AG04450 (cell line): ENCODE data around the gene GNPNAT1. TPM values are rescaled to one million over a fixed set of nuclear protein-coding genes. Genes with fewer than 3 reads are reported as not detected.

Source experiments
- CTCF ChIA-PET: fragments of 300-600, 350-600 bp; formaldehyde crosslinking; extraction: SDS; loops from one replicate; lab custom pipeline; 2022; ENCODE audit warnings: antibody characterized with exemption, inconsistent platforms; lab: Charles Lee
- POLR2A ChIA-PET: fragments of 350-600 bp; formaldehyde crosslinking; extraction: SDS; loops from one replicate; lab custom pipeline; 2021; ENCODE audit warnings: antibody characterized with exemption, inconsistent platforms; lab: Yijun Ruan, JAX
- DNase-seq: peaks from one replicate; pipeline ENCODE4 v3.0.0-alpha.2; 2011; ENCODE audit warnings: low read depth, low spot score
- H3K27ac ChIP-seq: one replicate; pipeline ENCODE4 v1.5.1; 2012; ENCODE audit warnings: low read depth, low read length, control low read depth
- H3K27me3 ChIP-seq: one replicate; pipeline ENCODE4 v1.6.0; 2012; ENCODE audit warnings: low read length; ENCODE audit not compliant: control insufficient read depth, insufficient read depth
- H3K4me3 ChIP-seq: 2 replicates; pipeline ENCODE4 v1.5.1; 2011; ENCODE audit warnings: mild to moderate bottlenecking, low read depth, low read length, control low read depth
- H3K9me3 ChIP-seq: 2 replicates; pipeline ENCODE4 v1.5.1; 2012; ENCODE audit warnings: low read length; ENCODE audit not compliant: control insufficient read depth, insufficient read depth
- polyA plus RNA-seq: library from polyadenylated mRNA; depleted of rRNA; stranded (reverse); fragments of >200 nt; gene quantifications from 2 replicates; pipeline ENCODE4 v1.2.3, GENCODE V29; 2011
- TF ChIP-seq, protein P1 (sequence below): IDR thresholded peaks from 2 replicates; pipeline ENCODE4 v1.5.1; 2011; ENCODE audit warnings: low read depth, low read length, control low read depth, inconsistent platforms

Gene GNPNAT1
- polyA plus RNA-seq, 1 experiment = 47.2 TPM

DNA sequence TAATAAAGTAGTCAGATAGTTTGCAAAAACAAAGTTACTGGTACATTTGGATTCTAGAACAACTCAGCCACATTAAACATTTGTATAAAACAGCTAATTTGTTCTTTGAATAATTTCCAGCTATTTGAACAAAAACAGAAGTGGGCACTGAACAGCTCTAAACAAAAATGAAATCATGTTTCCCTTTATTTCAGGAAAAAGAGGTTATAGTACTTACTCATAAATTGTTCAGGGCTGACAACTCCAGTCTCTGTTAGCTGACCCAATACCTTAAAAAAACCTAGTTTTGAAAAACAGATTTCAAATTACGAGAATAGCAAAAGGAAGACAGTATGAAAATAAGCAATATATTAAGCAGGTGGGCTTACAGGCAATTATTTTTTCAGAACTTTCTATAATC lies 8.2 kb downstream of the GNPNAT1 start:
- no peak for DNase-seq
- CTCF ChIA-PET = interaction anchor here (0.6 kb wide), 1 partner anchor 9 kb away, joined by 3 read pairs; no protein-coding TSS in a partner anchor
- POLR2A ChIA-PET = no interaction called here

DNA sequence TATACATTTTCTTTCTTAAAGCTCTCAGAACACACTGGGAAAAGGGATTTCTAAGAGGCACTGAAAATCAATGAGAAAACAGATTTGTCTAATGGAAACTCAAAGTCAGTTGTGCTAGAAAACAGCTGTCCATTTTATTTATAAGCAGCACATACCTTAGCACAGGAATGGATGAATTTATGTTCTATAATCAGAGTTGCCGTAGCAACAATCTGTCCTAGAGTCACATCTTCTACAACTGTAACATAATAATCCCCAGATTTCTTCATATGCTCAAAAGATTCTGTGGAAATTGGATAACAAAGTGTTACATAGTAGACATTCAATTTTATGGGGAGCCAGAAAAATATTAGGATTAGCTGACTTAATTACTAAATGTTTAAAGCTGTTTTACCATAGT lies 9.8 kb downstream of the GNPNAT1 start:
- no peak for DNase-seq
- TF ChIP-seq, protein P1, sequence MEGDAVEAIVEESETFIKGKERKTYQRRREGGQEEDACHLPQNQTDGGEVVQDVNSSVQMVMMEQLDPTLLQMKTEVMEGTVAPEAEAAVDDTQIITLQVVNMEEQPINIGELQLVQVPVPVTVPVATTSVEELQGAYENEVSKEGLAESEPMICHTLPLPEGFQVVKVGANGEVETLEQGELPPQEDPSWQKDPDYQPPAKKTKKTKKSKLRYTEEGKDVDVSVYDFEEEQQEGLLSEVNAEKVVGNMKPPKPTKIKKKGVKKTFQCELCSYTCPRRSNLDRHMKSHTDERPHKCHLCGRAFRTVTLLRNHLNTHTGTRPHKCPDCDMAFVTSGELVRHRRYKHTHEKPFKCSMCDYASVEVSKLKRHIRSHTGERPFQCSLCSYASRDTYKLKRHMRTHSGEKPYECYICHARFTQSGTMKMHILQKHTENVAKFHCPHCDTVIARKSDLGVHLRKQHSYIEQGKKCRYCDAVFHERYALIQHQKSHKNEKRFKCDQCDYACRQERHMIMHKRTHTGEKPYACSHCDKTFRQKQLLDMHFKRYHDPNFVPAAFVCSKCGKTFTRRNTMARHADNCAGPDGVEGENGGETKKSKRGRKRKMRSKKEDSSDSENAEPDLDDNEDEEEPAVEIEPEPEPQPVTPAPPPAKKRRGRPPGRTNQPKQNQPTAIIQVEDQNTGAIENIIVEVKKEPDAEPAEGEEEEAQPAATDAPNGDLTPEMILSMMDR = no peak
- ChIA-PET POLR2A (no interaction called here), CTCF (no interaction called here)
- Histone ChIP-seq H3K4me3 (no peak overlapping the region), H3K9me3 (no peaks in the 10 kb centered on the region), H3K27ac (no peak overlapping the region), H3K27me3 (no peaks in the 10 kb centered on the region)

More for the DNA sequence above, 8.2 kb downstream of the GNPNAT1 start:
- Histone ChIP-seq H3K27ac (no peak overlapping the region), H3K9me3 (no peaks in the 10 kb centered on the region), H3K4me3 (no peak overlapping the region), H3K27me3 (no peaks in the 10 kb centered on the region)
- TF ChIP-seq, protein P1 = no peak

DNA sequence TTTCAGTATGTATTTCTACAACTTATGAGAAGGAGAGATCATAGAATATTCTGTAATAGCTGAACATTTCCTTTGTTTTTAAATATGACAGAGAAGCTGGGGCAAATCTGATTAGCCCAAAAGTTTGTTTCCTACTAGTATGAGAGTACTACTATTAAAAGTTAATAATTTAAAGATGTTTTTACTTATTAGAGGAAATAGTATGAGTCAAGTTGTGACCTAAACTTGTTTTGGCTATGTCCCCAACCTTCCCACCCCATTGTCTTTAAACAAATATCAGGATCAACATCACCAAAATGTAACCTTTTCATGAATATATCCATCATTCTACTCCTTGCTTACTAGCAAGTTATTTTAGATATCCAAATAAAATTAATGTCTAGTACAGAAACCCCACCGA lies 10.5 kb downstream of the GNPNAT1 start:
- CTCF ChIA-PET = no interaction called here
- Histone ChIP-seq H3K4me3 (no peak overlapping the region), H3K27ac (no peak overlapping the region), H3K27me3 (no peaks in the 10 kb centered on the region), H3K9me3 (no peaks in the 10 kb centered on the region)
- POLR2A ChIA-PET = no interaction called here
- TF ChIP-seq, protein P1 = no peak
- DNase-seq = no peak

DNA sequence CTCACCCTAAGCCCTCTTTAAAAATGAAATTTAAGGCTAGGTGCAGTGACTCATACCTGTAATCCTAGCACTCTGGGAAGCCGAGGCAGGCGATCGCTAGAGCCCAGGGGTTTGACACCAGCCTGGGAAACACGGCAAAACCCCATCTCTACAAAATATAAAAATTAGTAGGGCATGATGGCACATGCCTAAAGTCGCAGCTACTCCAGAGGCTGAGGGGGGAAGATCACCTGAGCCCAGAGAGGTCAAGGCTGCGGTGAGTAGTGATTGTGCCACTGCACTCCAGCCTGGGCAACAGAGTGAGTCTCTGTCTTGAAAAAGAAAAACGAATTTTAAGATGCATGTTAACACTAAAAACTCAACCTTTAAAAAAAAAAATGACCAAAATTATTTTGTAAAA lies 12.7 kb downstream of the GNPNAT1 start:
- H3K9me3 ChIP-seq = no peaks in the 10 kb centered on the region
- no peaks in the 10 kb centered on the region for H3K27me3 ChIP-seq
- no peak overlapping the region for H3K27ac ChIP-seq
- POLR2A ChIA-PET = no interaction called here
- TF ChIP-seq, protein P1 = no peak
- CTCF ChIA-PET = no interaction called here
- DNase-seq = no peak
- no peak overlapping the region for H3K4me3 ChIP-seq

DNA sequence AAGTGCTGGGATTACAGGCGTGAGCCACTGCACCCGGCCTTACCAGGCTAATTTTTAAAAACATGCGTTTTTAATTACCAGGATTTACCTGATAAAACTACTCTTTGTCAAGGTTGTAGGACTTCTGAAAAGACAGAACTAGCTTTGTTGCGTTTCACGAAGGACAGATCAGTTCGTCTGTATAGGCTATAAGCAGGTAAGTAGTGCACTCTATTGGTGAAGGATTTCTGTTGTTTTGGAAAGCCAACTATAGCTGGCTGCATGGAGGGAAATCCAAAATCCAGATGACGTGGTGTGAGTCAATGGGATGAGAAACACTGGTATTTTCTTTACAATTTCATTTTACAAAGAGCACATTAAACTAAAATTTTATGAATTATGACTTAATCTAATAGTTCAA lies 14.6 kb downstream of the GNPNAT1 start:
- no peaks in the 10 kb centered on the region for H3K9me3 ChIP-seq
- H3K27ac ChIP-seq = no peak overlapping the region
- no peak for DNase-seq
- ChIA-PET CTCF (no interaction called here), POLR2A (no interaction called here)
- TF ChIP-seq, protein P1 = no peak
- no peaks in the 10 kb centered on the region for H3K27me3 ChIP-seq
- no peak overlapping the region for H3K4me3 ChIP-seq
